ENCODE data around the gene PPP4R2.
"Not testable (repeated sequence)": the region's sequence is repeated elsewhere in the genome, so short reads cannot be mapped to it uniquely, and the experiment has no call there.

Gene PPP4R2

DNA sequence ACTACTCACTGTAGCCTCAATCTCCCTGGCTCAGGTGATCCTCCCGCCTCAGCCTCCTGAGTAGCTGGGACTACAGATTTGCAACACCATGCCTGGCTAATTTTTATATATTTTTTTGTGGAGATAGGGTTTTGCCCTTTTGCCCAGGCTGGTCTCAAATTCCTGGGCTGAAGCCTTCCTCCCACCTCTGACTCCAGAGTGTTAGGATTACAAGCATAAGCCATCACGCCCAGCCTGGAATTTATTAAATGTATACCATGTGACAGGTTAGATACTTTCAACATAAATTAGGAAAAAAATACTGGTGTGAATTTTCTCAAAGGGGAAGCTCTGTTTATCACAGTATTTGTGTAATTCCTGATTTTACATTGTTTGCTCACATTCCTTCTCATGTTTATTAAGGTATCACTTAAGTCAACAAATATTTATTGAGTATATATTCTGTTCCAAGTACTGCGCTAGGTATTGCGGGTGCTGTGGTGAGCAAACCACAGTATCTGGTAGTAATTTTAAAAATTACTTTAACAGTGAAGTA, 24.8 kb downstream of the PPP4R2 start:
- DNase-seq, result no peak

DNA sequence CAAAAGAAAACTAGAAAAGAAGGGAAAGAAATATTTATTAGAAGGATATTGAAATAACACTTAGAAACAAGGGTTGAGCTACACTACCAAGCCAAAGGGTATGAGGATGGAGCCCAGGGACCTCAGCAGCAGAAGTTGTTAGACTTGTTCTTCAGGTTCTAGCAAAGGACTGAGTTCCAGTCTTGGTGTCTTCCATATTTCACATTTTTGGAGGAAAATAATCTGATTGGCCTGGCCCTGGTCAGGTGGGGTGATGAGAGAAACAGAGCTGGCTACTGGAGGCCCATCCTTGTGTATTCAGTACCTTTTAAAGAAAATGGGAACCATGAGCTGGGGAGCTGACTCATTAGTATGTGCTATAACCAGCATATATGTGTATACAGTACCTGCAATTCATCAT, 28.2 kb downstream of the PPP4R2 start:
- no peak for DNase-seq

DNA sequence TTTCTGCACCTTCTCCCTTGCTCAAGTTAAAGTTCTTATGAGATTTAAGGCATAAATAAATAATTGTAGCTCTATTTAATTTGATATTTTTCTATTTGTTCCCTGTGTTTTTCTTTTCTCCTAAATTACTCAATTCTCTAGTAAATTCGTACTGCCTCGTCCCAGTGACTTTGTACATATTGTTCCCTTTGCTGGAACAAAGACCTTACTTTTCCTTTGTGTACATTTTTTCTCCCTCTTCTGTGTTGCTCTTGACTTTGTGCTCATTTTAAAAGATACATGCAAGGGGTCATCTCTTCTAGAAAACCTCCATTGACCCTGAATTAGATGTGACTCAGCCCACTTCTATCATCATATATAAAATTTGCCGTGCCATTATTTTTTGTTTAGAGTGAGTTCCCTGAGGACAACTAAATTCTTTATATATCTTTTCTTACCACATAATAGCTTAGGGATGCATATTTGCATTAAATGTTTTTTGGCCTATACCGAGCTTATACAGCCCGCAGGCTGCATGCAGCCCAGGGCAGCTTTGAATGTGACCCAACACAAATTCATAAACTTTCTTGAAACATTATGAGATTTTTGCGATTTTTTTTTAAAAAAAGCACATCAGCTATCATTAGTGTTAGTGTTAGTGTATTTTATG, 29.6 kb downstream of the PPP4R2 start:
- DNase-seq, result no peak

DNA sequence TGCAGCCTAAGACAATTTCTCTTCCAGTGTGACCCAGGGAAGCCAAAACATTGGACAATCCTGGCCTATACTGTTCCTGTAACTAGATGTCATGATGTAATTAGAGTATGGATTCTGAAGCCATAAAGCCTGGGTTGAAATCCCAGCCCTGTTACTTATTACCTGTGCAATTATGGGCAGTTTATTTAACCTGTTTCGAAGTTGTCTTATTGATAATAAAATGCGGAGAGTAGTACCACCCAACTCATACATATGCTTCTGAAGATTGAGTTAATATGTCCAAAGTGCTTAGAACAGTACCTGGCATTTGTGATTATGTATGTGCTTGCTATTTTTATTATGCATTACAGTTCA, 30.1 kb downstream of the PPP4R2 start:
- no peak for DNase-seq

DNA sequence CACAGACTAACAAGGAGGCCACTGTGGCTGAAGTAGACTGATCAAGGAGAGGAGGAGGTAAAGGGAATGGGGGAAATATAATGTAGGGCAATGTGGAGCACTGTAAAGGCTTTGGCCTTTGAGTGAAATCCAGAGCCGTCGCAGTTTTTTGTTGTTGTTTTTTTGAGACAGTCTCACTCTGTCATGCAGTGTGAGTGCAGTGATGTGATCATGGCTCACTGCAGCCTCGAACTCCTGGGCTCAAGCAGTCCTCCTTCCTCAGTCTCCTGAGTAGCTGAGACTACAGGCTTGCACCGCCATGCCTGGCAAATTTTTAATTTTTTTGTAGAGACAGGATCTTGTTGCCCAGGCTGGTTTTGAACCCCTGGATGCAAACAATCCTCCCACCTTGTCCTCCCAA, 32.2 kb downstream of the PPP4R2 start:
- DNase-seq, result no peak

DNA sequence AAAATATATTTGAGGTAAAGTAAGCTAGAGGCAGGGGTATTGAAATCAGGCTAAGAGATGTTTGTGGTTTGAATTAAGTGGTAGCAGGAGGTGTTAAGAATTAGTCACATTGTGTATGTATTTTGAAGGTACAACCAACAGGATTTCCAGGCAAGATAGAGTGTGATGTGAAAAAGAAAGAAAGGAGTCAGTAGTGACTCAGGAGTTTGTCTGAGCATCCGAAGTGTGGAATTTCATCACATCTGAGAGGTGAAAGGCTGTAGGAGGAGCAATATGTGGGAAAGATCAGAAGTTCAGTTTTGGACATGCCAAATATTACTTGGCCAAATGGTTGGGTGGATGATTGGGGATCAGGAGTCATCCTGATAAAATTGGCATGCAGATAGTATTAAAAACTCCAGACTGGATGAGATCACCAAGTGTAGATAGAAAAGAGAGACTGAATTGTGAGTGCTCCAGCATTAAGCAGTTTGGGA, 32.7 kb downstream of the PPP4R2 start:
- DNase-seq, result no peak

DNA sequence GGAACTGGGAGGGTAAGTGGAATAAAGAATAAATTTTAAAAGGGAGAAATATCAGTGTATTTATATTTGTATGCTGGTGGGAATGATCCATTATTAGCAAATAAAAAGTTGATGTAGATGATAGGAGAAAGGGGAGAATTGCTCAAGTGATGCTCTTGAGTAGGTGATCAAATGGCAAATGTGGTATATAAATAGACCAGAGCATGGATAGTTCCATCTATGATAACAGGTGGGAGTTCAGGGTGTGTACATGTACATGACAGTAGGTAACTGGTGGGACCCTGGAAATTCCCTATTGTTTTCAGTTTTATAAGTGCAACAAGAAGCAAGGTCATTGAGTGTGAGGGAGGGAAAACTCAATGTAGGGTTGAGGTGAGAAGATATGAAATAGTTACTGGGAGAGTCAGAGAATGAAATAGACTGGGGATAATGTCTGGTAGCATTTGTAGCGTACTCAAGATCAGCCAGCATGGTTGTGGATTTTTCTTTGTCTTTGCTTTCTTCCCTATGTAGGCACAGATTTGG, 33.5 kb downstream of the PPP4R2 start:
- no peak for DNase-seq

DNA sequence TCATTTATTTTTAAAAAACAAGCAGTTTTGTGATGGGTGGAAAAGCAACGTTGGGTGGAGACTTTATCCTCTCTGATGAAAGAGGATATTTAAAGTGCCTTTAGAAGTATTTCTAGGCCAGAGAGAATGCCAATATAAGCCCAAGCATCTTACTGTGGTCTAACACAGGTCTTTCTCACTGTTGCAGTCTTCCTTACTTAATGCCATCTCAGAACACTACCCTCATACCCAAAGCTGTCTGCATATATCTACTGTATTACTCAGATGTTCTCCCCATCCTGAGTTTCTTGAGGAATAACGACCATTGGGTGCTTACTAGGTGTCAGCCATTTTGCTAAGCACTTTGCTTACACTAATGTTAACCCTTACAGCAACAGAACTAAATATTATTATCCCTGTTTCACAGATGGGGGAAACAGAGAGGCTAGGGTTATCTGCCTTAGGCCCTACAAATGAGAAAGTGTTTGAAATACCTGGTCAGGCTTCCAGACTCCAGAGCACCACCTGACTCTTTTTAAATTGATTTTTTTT, 35.0 kb downstream of the PPP4R2 start:
- no peak for DNase-seq

DNA sequence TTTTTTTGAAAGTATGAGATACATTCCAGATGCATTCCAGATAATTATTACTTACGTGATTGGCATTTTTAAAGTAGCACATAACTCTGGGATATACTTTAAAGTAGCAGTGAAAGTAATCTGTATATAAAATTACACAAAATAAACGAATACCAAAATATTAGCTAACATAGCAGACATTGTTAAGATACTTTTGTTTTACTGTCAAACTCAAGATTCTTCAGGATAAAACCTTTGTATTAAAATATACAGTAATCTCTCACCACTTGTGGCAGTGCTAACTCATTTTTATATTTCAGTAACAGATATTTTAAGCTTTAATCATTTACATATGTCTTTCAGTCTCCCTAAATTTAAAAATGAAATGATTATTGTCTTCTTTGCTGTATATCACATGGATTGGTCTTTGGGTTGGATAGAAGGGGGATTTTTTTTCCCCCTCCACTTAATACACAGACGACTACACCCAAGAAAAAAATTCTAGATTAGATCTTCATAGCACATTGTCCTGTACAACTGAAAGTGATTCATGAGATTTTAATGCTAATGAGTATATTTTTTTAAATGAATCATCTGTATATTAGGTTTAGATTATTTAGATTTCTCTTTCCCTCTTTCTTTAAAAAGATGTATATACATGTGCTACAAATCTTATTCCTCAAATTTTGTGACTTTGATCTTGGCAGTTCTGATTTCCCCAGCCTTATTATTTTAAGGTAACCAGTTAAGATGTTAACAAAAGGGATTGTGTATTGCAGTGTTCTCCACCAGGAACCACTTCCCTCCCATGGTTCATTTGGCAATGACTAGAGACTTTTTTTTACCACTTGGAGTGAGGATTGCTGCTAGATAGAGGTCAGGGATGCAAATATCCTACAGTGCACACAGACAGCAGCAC, 40.3 kb downstream of the PPP4R2 start:
- no peak for DNase-seq

DNA sequence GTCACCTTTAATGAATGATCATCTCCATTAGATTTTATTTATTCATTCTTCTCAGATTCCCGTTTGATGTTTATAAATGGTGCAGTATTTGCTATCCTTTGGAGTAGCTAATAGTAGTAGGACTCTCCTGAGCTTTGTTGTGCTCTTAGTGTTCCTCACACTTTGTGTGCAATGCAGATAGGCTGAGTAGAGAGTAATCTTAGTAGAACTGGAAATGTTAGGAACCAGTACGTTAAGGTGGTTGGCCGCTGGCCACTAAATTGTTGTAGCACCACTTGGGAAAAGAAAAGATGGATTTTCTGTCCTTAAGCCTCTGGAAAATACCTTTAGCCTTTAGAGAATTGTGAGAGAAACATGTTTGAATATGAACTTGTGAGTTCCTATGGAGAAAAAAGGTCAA, 44.9 kb downstream of the PPP4R2 start:
- no peak for DNase-seq

DNA sequence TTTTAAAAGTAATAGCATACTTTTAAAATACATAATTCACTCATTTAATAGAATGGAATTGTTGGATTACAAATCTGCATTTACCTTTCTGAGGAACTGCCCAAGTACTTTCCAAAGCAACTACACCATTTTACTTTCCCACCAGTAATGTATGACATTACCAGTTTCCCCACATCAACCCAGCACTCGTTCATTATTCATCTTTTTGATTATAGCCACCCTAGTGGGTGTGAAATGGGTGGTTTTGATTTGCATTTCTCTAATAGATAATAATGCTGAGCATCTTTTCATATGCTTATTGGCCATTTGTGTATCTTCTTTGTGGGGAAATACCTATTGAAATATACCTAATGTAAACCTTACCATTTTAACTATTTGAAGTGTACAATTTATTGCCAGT, 46.8 kb downstream of the PPP4R2 start:
- DNase-seq, result no peak

DNA sequence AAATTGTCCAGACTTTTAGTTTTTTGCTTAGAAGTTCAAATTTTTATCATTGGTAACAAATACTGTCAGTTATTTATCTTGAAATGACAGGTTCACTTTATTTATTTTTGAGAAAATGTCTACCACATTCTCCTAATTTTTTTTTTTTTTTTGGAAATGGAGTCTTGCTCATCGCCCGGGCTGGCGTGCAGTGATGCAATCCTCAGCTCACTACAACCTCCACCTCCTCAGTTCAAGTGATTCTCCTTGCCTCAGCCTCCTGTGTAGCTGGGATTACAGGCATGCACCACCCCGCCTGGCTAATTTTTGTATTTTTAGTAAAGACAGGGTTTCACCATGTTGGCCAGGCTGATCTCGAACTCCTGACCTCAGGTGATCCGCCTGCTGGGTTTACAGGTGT, 48.8 kb downstream of the PPP4R2 start:
- DNase-seq, result no peak

DNA sequence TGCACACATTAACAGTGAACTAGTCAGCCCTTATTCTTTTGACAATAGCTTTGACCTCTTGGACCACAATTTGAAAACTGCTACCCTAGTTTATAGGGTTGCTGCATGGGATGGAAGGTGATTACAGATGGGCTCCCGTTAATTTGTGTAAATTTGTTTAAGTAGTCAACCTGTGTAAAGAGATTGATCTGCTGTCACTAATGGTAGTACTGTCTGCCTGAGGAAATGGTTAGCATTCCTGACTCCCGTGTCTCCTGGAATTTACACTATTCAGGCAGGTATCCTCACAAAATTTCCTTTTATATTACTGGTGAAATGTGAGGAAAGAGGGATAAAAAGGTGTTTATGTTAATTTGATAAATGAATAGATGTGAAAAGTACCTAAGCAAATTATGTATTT, 49.6 kb downstream of the PPP4R2 start:
- no peak for DNase-seq

DNA sequence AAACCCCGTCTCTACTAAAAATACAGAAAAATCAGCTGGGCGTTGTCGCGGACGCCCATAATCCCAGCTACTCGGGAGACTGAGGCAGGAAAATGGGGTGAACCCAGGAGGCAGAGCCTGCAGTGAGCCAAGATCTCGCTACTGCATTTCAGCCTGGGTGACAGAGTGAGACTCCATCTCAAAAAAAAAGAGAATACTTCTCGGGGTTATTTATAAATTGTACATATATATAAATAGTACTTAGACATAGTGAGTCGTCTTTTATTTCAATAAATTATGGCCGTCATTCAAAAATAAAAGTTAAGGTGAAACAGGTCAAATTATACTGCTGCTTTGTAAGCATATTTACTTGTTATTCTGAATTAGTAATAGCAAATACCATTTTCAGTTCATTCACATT, 52.7 kb downstream of the PPP4R2 start:
- DNase-seq, result no peak

DNA sequence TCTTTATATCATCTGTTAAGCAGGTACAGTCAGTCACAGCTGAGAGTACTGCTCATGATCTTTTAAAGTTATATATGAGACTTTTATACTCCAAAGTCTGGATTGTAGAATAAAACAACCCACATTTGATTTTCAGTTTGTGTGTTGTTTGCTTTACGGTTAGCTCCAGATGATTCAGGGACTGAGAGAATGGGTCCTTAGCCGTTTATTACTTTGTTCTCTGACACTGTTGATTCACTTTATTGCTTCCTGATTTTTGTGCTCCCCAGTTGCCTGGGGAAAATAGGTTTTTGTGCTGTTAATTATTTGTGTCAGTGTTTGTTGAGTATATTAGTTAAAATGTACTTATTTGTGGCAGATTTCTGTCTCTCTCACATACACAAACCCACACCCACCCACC, 56.2 kb downstream of the PPP4R2 start:
- no peak for DNase-seq

DNA sequence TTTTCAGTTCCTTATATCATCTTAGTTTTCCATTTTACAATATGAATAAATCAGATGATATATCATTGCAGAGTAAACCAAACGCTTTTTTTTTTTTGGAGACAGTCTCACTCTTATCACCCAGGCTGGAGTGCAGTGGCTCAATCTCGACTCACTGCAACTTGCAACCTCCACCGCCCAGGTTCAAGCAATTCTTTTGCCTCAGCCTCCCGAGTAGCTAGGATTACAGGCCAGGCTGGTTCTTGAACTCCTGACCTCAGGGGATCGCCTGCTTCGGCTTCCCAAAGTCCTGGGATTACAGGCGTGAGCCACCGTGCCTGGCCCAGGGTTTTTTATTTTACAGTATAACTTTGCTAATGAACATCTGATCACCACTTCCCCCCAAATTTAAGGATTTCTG, 59.0 kb downstream of the PPP4R2 start:
- DNase-seq, result no peak

DNA sequence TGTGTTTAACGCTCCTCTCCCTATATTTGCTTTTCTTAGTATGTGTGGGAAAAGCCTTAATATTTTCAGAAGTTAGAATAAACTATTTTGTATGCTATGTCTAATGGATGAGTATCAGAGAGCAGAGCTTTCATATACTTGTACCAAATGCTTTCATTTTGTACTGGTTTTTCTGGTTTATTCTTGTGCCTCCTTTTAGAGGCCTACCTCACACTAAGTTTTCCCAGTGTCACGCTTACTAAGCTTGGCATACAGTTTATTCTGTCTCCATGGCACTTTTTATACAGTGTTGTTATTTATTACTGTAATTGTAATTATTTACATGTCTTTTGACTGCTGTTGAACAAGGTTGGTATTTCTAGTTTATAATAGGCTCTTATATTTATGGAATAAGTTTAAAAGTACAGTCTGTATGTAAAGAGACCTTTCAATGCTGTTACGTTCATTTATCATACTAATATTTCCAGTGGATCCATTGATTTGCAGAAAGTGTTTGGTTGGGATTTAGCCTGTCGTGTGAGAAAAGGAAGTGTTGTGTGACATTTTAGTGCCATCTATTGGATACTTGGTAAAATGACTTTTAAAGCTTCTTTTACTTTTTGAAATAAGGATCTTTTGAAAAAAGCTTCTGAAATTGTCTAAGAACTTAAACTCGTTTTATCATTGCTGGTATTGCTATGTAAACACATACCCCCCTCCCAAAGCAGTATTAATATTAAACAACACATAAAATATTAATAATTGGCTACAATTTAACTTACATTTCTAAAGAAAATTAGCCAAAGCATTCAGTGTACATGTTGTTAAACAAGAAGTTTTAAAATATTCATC, 59.6 kb downstream of the PPP4R2 start:
- no peak for DNase-seq

DNA sequence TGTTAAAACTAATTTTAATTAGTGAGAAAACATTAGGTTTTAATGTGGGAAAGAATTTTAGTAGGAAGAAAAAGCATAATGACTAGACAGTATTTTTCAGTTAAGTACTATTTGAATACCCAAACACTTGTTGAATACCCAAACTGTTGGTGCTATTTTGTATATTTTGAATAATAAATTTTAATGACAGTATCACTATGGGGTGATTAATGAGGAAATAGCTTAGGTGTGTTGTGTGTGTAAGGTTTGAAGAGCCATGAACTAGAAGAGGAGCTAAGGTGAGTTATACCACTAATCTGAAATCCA, 60.2 kb downstream of the PPP4R2 start:
- no peak for DNase-seq

DNA sequence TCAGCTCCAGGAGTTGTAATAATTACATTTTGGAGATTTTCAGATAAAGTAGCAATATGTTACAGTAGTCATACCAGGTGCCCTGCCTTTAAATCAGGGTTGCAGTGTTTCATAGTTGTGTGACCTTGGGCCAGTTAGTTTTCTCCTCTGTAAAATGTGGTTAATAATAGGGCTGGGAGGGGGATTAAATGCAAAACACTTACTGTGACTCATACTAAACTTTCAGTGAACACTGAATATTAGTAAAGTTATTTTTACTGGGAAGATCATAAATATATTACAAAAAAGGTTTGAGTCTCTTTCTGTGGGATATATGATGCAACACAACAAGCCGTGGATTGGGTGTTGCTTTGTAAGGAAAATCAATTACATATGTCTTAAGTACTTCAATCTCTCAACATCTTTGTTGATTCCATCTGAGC, 63.7 kb downstream of the PPP4R2 start:
- DNase-seq, result no peak

DNA sequence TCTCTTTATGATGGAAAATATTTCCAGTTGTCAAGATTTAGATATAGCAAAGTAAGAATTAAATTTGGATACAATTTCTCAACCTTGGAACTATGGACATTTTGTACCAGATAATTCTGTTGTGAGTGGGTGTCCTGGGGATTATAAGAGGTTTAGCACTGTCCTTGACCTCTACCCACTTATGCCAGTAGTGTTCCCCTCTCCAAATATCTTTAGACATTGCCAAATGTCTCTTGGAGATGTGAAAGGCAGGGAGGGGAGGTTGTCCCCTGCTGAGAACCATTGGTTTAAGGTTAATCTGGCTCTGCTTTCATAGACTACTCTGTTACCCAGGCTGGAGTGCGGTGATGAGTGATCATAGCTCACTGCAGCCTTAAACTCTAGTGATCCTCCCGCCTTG, 64.8 kb downstream of the PPP4R2 start, which contains the start of gene EBLN2:
Gene EBLN2, plus strand, starts transcription at position 244 of the 400 bp plus-strand sequence. CDS start 423 bp downstream, outside the sequence.
- DNase-seq, result no peak

DNA sequence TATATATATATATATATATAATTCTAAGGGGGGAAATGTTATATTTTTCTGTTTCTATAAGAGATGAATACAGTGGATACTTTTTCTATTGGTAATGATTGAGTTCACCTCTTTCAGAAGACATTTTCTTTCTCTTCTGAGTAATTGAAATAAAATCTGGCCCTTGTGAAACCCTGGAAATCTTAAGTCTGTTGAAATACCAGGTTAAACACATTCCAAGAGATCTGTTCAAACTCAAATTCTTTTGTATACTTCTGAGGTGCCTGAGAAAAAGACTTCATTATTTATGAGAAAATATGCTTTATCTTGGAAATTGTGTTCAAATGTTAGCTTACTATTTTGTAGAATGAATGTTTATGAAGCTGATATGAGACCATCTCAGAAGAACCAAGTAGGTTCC, 69.6 kb downstream of the PPP4R2 start:
- DNase-seq, result not testable (repeated sequence)

DNA sequence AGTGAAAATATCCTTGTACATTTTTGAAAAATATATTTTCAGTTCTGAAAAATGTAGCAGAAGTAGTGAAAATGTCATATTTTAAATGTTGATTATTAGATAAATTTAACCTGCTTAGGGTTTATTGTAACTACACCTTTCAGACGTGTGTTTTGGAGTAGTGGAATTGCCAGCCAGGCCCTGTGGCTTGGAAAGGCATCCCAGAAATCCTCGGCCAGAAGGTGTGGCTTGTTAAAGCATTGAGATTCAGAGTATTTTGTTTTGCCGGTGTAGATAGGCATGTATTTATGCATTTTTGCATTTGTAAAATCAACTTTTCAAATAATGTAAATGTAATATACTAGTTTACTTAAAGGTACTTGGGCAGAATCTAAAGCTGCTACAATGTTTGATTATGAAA, 71.8 kb downstream of the PPP4R2 start:
- DNase-seq, result no peak
